HG02970 (cell line): ENCODE results near the gene SMIM24.
"Not testable (repeated sequence)": the region's sequence is repeated elsewhere in the genome, so short reads cannot be mapped to it uniquely, and the experiment has no call there.

Experiments used
- ATAC-seq: cut with Tn5 transposase; IDR thresholded peaks from one replicate; pipeline ENCODE4 v1.9.1; 2021; ENCODE audit warnings: mild to moderate bottlenecking, moderate library complexity, moderate number of reproducible peaks; ENCODE audit not compliant: unreplicated experiment, low FRiP score

Gene SMIM24

DNA sequence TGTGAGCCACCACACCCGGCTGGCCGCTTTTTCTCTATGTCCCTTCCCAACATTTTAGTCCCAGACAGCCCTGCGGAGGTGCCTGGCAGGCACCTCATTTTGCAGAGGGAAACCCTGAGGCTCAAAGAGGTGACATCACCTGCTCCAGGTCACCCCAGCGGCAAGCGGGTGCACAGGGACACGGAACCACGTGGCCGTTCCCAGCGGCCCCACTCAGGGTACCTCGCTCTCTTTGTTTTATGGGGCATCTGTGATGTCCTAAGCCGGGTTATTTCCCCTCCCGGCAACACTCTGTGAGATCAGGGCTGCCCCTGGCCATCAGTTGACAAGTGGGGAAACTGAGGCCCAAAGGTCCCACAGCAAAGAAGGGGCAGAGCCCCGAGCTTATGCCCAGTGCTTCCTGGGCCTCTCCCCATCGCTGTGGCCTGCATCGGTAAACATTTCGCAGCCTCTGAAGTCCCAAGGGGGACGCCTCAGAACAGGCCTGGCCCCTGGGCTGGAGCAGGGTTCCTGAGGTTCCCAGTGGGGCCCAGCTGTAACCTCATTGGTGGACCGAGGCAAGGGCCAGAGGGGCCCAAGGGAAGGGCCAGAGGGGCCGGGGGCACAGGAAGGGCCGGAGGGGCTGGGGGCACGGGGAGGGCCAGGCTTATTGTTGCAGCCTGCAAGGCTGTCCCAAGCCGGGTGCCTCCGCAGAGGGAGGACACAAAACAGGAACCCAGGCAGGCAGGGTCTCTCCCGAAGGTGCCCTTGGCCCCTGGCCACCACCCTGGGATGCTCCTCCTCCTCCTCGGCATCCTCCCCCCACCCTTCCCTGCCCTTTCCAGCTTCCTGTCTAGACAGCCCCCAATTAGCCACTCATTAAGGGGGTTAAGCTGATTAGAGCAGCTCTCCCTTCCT lies 39.0 kb downstream of the SMIM24 start:
- no peak for ATAC-seq

DNA sequence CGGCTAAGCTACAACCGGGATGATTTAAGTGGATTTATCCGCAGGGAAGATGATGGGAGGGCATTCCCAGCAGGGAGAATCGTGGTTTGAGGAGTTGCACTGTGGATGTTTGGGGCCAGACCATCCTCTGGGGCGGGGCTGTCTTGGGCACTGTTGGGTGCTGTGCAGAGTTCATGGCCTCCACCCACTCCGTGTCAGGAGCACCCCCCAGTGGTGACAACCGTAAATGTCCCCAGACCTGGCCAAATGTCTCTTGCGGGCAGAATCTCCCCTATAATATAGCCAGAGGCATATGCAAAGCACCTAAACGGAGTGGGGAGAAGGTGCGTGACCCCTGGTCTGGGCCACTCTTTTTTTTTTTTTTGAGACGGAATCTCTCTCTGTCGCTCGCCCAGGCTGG lies 40.2 kb downstream of the SMIM24 start:
- ATAC-seq, result no peak

DNA sequence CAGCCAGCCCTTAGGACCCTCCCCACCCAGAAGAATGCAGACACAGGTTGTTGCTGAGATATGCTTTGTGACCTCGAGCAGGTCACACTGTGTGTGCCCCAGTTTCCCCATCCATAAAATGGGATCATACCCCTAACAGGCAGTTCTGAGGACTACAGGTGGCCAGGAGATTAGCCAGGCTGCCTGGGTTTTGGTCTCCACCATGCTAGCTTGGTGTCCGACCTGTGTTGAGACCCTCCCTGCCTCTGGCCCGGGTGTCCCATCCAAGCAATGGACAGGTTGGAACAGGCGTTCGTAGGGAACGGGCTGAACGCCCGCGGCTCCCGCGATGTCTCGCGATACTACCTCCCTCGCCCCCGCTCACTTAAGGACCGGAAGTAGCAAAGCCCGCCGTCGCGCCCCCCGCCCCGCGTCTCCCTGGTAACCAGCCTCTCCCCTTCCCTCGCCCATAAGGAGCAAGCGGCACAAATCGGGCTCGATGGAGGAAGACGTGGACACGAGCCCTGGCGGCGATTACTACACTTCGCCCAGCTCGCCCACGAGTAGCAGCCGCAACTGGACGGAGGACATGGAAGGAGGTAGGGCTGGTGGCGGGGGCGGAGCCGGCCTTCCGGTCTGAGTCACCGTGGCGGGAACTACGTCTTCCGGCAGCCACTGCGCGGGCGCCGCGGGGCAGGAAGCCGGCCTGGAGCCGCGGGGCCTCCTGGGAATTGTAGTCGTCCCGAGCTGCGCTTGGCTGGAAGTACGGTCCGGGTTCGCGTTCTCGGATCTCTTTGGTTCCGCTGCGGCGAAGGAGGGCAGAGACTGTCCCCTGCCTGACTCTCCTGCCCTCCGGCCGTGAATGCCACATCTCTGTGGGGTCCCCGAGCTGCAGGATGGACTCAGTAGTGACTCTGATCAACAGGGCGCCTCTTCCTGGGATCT lies 45.4 kb downstream of the SMIM24 start:
- ATAC-seq, result peak; percentile 89

DNA sequence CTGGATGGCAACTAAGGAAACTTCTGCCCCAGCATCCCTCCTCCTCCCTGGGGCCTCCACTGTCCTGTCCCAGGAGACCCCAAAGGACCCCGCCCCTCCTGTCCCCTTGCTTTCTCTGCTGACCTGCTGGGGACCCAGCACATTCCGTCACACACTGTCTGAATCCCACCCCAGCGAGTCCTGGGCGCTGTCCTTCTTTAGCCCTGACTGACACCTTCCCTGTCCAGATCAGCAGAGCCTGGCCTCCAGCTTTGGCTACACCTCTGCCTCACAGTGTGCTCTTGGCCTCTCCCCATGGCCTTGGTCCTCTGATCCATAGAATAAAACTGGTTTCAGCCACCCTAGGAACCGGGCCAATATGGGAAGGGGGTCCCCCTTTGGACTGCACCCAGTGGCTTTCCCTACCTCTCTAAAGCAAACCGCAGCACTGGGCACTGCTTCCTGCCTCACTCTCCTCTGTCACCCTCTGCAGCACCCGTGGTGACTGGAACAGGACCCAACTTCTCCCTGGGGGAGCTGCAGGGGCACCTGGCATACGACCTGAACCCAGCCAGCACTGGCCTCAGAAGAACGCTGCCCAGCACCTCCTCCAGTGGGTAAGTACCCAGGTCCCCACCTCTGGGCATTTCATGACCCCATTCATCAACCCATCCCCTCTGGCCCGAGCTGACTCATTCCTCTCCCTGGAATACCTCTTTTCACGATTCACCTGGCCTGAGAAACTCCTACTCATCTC lies 46.4 kb downstream of the SMIM24 start:
- no peak for ATAC-seq

DNA sequence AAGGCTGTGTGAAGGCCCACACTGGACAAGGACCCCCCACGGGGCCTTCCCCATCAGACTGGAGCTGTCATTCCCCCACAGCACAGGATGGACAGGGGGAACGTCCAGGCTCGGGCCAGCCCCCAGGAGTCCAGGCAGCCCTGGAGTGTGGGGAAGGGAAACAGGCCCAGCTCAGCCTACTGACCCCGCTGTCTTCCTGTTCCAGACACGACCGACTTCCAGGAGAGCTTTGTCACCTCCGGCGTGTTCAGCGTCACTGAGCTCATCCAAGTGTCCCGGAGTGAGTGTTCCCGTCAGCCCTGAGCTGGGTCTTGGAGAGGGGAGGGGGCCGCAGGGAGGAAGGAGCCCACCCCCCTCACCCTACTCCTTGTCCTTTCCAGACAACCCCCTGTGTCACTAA lies 47.0 kb downstream of the SMIM24 start:
- no peak for ATAC-seq

- no peak for ATAC-seq
Observed at GRCh38 chr19:3431760-3432397, 48.4 kb downstream of the SMIM24 start.

GRCh38 chr19:3430366-3430680 lies 50.0 kb downstream of the SMIM24 start:
- not testable (repeated sequence) for ATAC-seq

GRCh38 chr19:3426433-3426832 lies 53.9 kb downstream of the SMIM24 start:
- ATAC-seq, result no peak
